K562 (cell line): ENCODE results near the gene IL18RAP. TPM values are rescaled to one million over a fixed set of nuclear protein-coding genes. Genes with fewer than 3 reads are reported as not detected.

Source experiments
- ATAC-seq: fragments of 200-7000 bp; cut with Tn5 transposase; 3 replicates; pipeline ENCODE4 v1.9.1; 2020; ENCODE audit warnings: moderate library complexity
- BruUV-seq: library from RNA; stranded (reverse); fragments of 400-500 nt; replicated peaks from 2 replicates; lab custom pipeline; 2021; lab: Mats Ljungman, UMichigan
- CTCF ChIA-PET: fragments of 300-600 bp; formaldehyde crosslinking; extraction: SDS; loops from one replicate; lab custom pipeline; 2021; ENCODE audit warnings: low intra/inter-chr PET ratio; lab: Yijun Ruan, JAX
- POLR2A ChIA-PET: fragments of 300-600, 350-650 bp; sonication (Branson Sonifier 250); formaldehyde crosslinking; extraction: SDS; loops from one replicate; lab custom pipeline; 2021; ENCODE audit warnings: antibody characterized with exemption, inconsistent platforms; lab: Yijun Ruan, JAX
- DNase-seq, 4 experiments: peaks; one replicate each; pipeline versions ENCODE4 v3.0.0 to v3.0.0-alpha.2; 2011 to 2018; ENCODE audit warnings: low spot score in 3 of 4, mixed read lengths in 3 of 4; ENCODE audit errors: extremely low read depth in 1 of 4
- FAIRE-seq: peaks from 2 replicates; lab custom pipeline; 2011; peaks lifted over from hg19 to GRCh38; lab: Jason Lieb, UNC
- H2AFZ ChIP-seq: 2 replicates; pipeline ENCODE4 v1.6.0; 2011; ENCODE audit warnings: low read depth, low read length, control low read depth, inconsistent platforms
- H3K27ac ChIP-seq: fragments of 200-600 bp; 3 replicates; pipeline ENCODE4 v1.8.0; 2011; ENCODE audit warnings: low read depth, mild to moderate bottlenecking, control low read depth, inconsistent platforms, low read length, moderate library complexity, mixed read lengths; ENCODE audit errors: extremely low read depth
- H3K27me3 ChIP-seq, 2 experiments: fragments of 300-600 bp in 1 of 2; 2 replicates in 1 of 2; 3 replicates in 1 of 2; pipeline versions ENCODE4 v1.6.0 to v1.8.0; 2011; ENCODE audit warnings: inconsistent platforms in 2 of 2, low read length in 2 of 2, mild to moderate bottlenecking in 1 of 2, mixed read lengths in 1 of 2, moderate library complexity in 1 of 2; ENCODE audit not compliant: control insufficient read depth in 2 of 2, insufficient read depth in 2 of 2
- H3K36me3 ChIP-seq: fragments of 300-600 bp; 3 replicates; pipeline ENCODE4 v1.8.0; 2011; ENCODE audit warnings: mild to moderate bottlenecking, low read length, inconsistent platforms; ENCODE audit not compliant: control insufficient read depth, insufficient read depth
- H3K4me1 ChIP-seq, 2 experiments: fragments of 200-600 bp in 1 of 2; replicated peaks in 1 of 2; 2 replicates in 1 of 2; 3 replicates in 1 of 2; pipeline versions ENCODE4 v1.5.1 to v1.8.0; 2011; ENCODE audit warnings: inconsistent platforms in 2 of 2, low read length in 2 of 2, mild to moderate bottlenecking in 1 of 2, mixed read lengths in 1 of 2, moderate library complexity in 1 of 2; ENCODE audit not compliant: control insufficient read depth in 2 of 2, insufficient read depth in 2 of 2
- H3K4me2 ChIP-seq: 2 replicates; pipeline ENCODE4 v1.6.1; 2011; ENCODE audit warnings: low read length, control low read depth, inconsistent platforms, mixed read lengths; ENCODE audit not compliant: insufficient read depth
- H3K4me3 ChIP-seq: fragments of 200-600 bp; sonication (generic), shearing (Covaris generic); 2 replicates; pipeline ENCODE4 v1.5.1; 2016; ENCODE audit warnings: control low read depth, inconsistent platforms
- H3K79me2 ChIP-seq: fragments of 200-600 bp; 3 replicates; pipeline ENCODE4 v1.8.0; 2011; ENCODE audit warnings: low read length, inconsistent platforms; ENCODE audit not compliant: control insufficient read depth, insufficient read depth
- H3K9ac ChIP-seq, 2 experiments: 2 replicates each; pipeline versions ENCODE4 v1.6.0 to v1.6.1; 2011; ENCODE audit warnings: low read depth in 2 of 2, low read length in 2 of 2, control low read depth in 1 of 2, inconsistent platforms in 1 of 2, mild to moderate bottlenecking in 1 of 2, mixed read lengths in 1 of 2; ENCODE audit not compliant: insufficient read depth in 1 of 2
- H3K9me1 ChIP-seq: one replicate; pipeline ENCODE4 v1.6.0; 2011; ENCODE audit warnings: inconsistent platforms, mild to moderate bottlenecking, low read length, moderate library complexity; ENCODE audit not compliant: control insufficient read depth, insufficient read depth
- H3K9me3 ChIP-seq: replicated peaks from 2 replicates; pipeline ENCODE4 v1.5.1; 2011; ENCODE audit warnings: low read depth, low read length, inconsistent platforms; ENCODE audit not compliant: control insufficient read depth, insufficient read depth
- H4K20me1 ChIP-seq: replicated peaks from 2 replicates; pipeline ENCODE4 v1.6.1; 2011; ENCODE audit warnings: low read length, inconsistent platforms, mixed read lengths; ENCODE audit not compliant: control insufficient read depth, insufficient read depth
- GTF3C2 ChIP-seq: IDR thresholded peaks from 3 replicates; pipeline ENCODE4 v1.6.1; 2011; ENCODE audit warnings: borderline replicate concordance, mild to moderate bottlenecking, moderate library complexity; ENCODE audit not compliant: insufficient read length; ENCODE audit errors: extremely low read depth
- NEUROD1 ChIP-seq: fragments of 150-350 bp; IDR thresholded peaks from 2 replicates; pipeline ENCODE4 v1.6.1; 2014; ENCODE audit warnings: borderline replicate concordance, low read length, low read depth; ENCODE audit not compliant: partially characterized antibody
- TBL1XR1 ChIP-seq, 2 experiments: IDR thresholded peaks; 2 replicates each; pipeline ENCODE4 v1.6.1; 2012; ENCODE audit warnings: improper control_type of control experiment in 2 of 2, low read length in 2 of 2, mild to moderate bottlenecking in 1 of 2
- ZNF584 ChIP-seq: fragments of 200-800 bp; sonication (Bioruptor generic); IDR thresholded peaks from 2 replicates; pipeline ENCODE4 v1.6.1; 2016; ENCODE audit warnings: low read depth, mild to moderate bottlenecking, missing genetic modification characterization, missing compliant biosample characterization
- ZNF639 ChIP-seq, 2 experiments: fragments of 200-800 bp in 1 of 2; sonication (Bioruptor generic) in 1 of 2; sonication (generic) in 1 of 2; formaldehyde crosslinking in 1 of 2; IDR thresholded peaks in 1 of 2; conservative IDR thresholded peaks in 1 of 2; 2 replicates each; pipeline versions ENCODE4 v1.5.0 to v1.6.1; 2016 to 2020; ENCODE audit warnings: missing compliant biosample characterization in 1 of 2, missing genetic modification characterization in 1 of 2, missing genetic modification reagents in 1 of 2
- WGBS: fragments of 100-300 bp; shearing (Covaris generic); methylation state at CpG from one replicate; pipeline ENCODE4 v1.1.6; 2016; ENCODE audit warnings: low coverage, mixed read lengths; ENCODE audit not compliant: insufficient coverage; ENCODE audit errors: missing lambda C conversion rate; 5-methylcytosine and 5-hydroxymethylcytosine counted together
- in situ Hi-C: fragments of 300-500 bp; cut with MboI; formaldehyde crosslinking; loops from 4 replicates; pipeline ENCODE4 v1.15.0; 2018; ENCODE audit warnings: inconsistent platforms, mixed read lengths
- intact Hi-C: fragments of 100-400 bp; cut with micrococcal nuclease; formaldehyde crosslinking; loops from 2 replicates; pipeline ENCODE4 v1.14.2; 2022
- polyA plus RNA-seq, 8 experiments: library from polyadenylated mRNA; depleted of rRNA in 4 of 8; stranded (reverse) in 5 of 8; unstranded in 3 of 8; fragments of >200 nt; fragmentation: Nextera tagmentation in 2 of 8; fragmentation: Illumina TruSeq in 1 of 8; extraction: Ambion mirVana in 2 of 8; extraction: Trizol in 1 of 8; gene quantifications; 2 replicates each; pipeline versions ENCODE4 v1.2.1 to v1.2.3, GENCODE V29; 2011 to 2014; ENCODE audit warnings: inconsistent platforms in 1 of 8, missing spikeins in 1 of 8
- total RNA-seq, 7 experiments: library from RNA; depleted of rRNA in 6 of 7; stranded (reverse); fragments of >200 nt in 6 of 7; fragmentation: Illumina TruSeq in 2 of 7; extraction: Trizol in 2 of 7; gene quantifications; 2 replicates each; pipeline versions ENCODE4 v1.2.1 to v1.2.3, GENCODE V29; 2011 to 2021; ENCODE audit warnings: low replicate concordance in 1 of 7

The IL18RAP gene
- total and polyA plus RNA-seq, 9 of the 15 experiments (the other 6 are each of a cell fraction or from before 2014, with no cell fraction given): 1.1 to 20.5 (median 5.8) TPM

GRCh38 chr2:102446936-102447335 lies 24.0 kb downstream of the IL18RAP start:
- Histone ChIP-seq H3K27me3 (no peaks in the 10 kb centered on the region), H2AFZ (no peak overlapping the region), H3K27ac (no peak overlapping the region), H4K20me1 (no peaks in the 10 kb centered on the region), H3K79me2 (no peaks in the 10 kb centered on the region), H3K4me3 (no peak overlapping the region), H3K9me3 (no peaks in the 10 kb centered on the region), H3K36me3 (no peaks in the 10 kb centered on the region), H3K9me1 (no peaks in the 10 kb centered on the region)
- WGBS: 45% methylated on average over 9 of the region's 9 CpGs
- intact Hi-C loops: loop anchor here (5.0 kb wide), 1 partner anchor 195 kb away; no protein-coding TSS in a partner anchor
- DNase-seq: no peak
- no TSS peak for BruUV-seq
- no peak for ATAC-seq
- ChIA-PET CTCF (interaction anchor here (0.6 kb wide), 1 partner anchor 332 kb away, joined by 3 read pairs; no protein-coding TSS in a partner anchor), POLR2A (no interaction called here)
- TF ChIP-seq NEUROD1: no peak
- TF ChIP-seq, all 486 proteins: peak for 0
- no peak overlapping the region for H3K4me2 ChIP-seq
- no peak overlapping the region for H3K9ac ChIP-seq
- no peaks in the 10 kb centered on the region; a peak in 1 of 5 replicates for H3K4me1 ChIP-seq
- FAIRE-seq: no peak
- in situ Hi-C loops: loop anchor here (5.0 kb wide), 1 partner anchor 90 kb away; the partner anchor contains the start of gene IL18R1

- peak; percentile 72; the same call in 2 of the 3 replicates for ATAC-seq
- FAIRE-seq: peak; percentile 73
- Histone ChIP-seq H3K9me3 (no peaks in the 10 kb centered on the region), H3K36me3 (no peaks in the 10 kb centered on the region), H2AFZ (no peak overlapping the region), H3K27me3 (no peaks in the 10 kb centered on the region), H3K79me2 (no peaks in the 10 kb centered on the region), H3K4me3 (no peak overlapping the region), H3K4me1 (no peaks in the 10 kb centered on the region), H3K4me2 (no peak overlapping the region), H3K9ac (no peak overlapping the region), H3K27ac (no peak overlapping the region), H4K20me1 (no peaks in the 10 kb centered on the region), H3K9me1 (no peaks in the 10 kb centered on the region)
- intact Hi-C loops (loop anchor here (2.0 to 5.0 kb wide), 2 partner anchors 197 to 429 kb away; no protein-coding TSS in a partner anchor), in situ Hi-C loops (loop anchor here (5.0 kb wide), 1 partner anchor 92 kb away; the partner anchor contains the start of gene IL18R1)
- POLR2A ChIA-PET: interaction anchor here (0.6 to 0.7 kb wide), 2 partner anchors 14 to 967 kb away, joined by 4 read pairs; no protein-coding TSS in a partner anchor
- 0% methylated on average over 1 of the region's 1 CpG for WGBS
- BruUV-seq: no TSS peak
- CTCF ChIA-PET: interaction anchor here (0.6 to 1.4 kb wide), 8 partner anchors 39 to 1134 kb away, joined by 3 to 7 read pairs (median 4); partner anchors contain the start of gene IL18R1
- peak; percentile 35 to 70 (median 40) for DNase-seq
- TF ChIP-seq ZNF584 (CRISPR knock-in tag) (no peak), GTF3C2 (no peak), TBL1XR1 (IDR thresholded peaks at IDR 0.05; ENCODE audit: low read length in 2 of 2) (no peak), ZNF639 (CRISPR knock-in tag; conservative IDR thresholded peaks at IDR 0.05 in 1 of 2, IDR thresholded peaks at IDR 0.05 in 1 of 2) (no peak)
Measured at GRCh38 chr2:102449370-102449974, 26.5 kb downstream of the IL18RAP start.
